Activated CD4-positive, alpha-beta T cell treated with anti-CD3 and anti-CD28 coated beads, Interleukin-2, amount 10 ng/mL, durations not matched to agents 7 days and 5 days (primary cell): ENCODE results near the gene RIMBP2. TPM values are rescaled to one million over a fixed set of nuclear protein-coding genes. Genes with fewer than 3 reads are reported as not detected.

ENCODE experiments used
- CTCF ChIA-PET: fragments of 350-600 bp; sonication (Branson Sonifier 250); formaldehyde crosslinking; loops from one replicate; lab custom pipeline; 2021; ENCODE audit warnings: antibody characterized with exemption; lab: Charles Lee
- POLR2A ChIA-PET: fragments of 350-600 bp; sonication (Branson Sonifier 250); formaldehyde crosslinking; loops from one replicate; lab custom pipeline; 2021; ENCODE audit warnings: antibody characterized with exemption; lab: Charles Lee
- DNase-seq: peaks from one replicate; pipeline ENCODE4 v3.0.0-alpha.2; 2020
- H3K27ac Mint-ChIP-seq: one replicate; pipeline ENCODE4 v1.8.0; 2021; ENCODE audit warnings: mild to moderate bottlenecking, moderate library complexity, mixed read lengths
- H3K27me3 Mint-ChIP-seq: one replicate; pipeline ENCODE4 v1.8.0; 2021; ENCODE audit warnings: mixed read lengths
- H3K36me3 Mint-ChIP-seq: one replicate; pipeline ENCODE4 v1.8.0; 2021; ENCODE audit warnings: low read depth, mixed read lengths
- H3K4me1 Mint-ChIP-seq: one replicate; pipeline ENCODE4 v1.8.0; 2021; ENCODE audit warnings: mixed read lengths
- H3K4me3 Mint-ChIP-seq: one replicate; pipeline ENCODE4 v1.8.0; 2021; ENCODE audit warnings: mild to moderate bottlenecking, moderate library complexity, mixed read lengths
- H3K9me3 Mint-ChIP-seq: one replicate; pipeline ENCODE4 v1.8.0; 2021; ENCODE audit warnings: mixed read lengths
- total RNA-seq, 2 experiments: library from RNA; stranded (reverse); gene quantifications; one replicate each; pipeline ENCODE4 v1.2.3, GENCODE V29; 2021

The RIMBP2 gene
- total RNA-seq, 2 experiments from 2014 or later = not detected

DNA sequence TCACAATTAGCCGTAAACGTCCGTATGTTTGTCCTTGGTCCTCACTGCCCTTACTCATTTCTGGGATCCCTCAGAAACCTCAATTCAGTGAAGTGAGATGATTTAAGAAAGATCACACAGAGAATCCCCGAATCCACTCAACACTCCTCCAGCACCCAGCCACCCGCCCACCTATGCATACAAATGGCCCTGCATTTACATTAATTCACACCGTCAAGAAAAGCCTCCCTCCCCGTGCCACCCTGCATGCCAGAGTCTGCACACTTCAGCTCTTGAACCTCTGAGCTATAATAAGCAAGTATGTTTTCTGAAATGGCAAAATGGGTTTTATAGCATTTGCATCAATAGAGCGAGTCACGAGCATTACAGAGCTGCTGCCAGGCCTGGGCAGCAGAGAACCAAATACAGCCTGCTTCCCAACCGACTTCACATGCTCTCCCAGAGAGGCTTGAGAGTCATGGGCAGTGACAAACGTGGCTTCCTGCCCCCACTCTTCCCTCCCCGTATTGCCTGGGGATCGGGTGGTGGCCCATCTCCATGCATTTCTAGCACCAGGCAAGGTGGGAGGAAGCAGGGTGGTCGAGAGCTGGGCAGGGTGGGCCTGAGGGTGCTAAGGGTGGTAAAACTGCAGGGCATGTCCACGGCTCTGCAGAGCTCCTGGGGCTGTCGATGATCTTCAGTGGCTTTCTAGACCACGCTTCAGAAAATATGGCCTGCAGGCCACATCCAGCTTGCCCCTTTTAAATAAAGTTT is 177.6 kb downstream of the RIMBP2 start:
- no peak overlapping the region for H3K27ac Mint-ChIP-seq
- no peak for DNase-seq
- peaks cover 6% of the 10 kb centered on the region for H3K9me3 Mint-ChIP-seq
- ChIA-PET CTCF (no interaction called here), POLR2A (no interaction called here)
- no peaks in the 10 kb centered on the region for H3K4me1 Mint-ChIP-seq
- H3K27me3 Mint-ChIP-seq = no peaks in the 10 kb centered on the region
- H3K36me3 Mint-ChIP-seq = no peaks in the 10 kb centered on the region
- no peak overlapping the region for H3K4me3 Mint-ChIP-seq

DNA sequence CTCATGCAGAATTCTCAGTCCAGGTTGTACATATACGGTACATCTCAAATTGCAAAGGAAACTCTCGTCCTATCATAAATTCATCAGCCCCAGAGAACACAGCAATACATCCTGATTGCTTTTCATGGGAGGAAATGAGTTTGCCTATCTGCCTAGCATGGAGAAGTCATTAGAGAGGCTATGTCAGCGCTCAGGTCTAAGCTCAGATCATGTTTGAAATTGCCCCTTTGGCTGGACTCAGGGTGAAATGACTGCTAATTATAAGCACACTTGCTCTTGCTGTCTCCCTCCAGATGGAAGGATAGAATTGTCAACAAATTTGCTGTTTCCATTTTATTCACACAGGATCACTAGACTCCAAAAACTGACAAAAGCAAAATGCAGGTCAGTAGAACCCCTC is 178.4 kb downstream of the RIMBP2 start:
- ChIA-PET CTCF (interaction anchor here (1.5 kb wide), 1 partner anchor 9 kb away, joined by 3 read pairs; no protein-coding TSS in a partner anchor), POLR2A (no interaction called here)
- Mint-ChIP-seq H3K27me3 (no peaks in the 10 kb centered on the region), H3K36me3 (no peaks in the 10 kb centered on the region), H3K27ac (no peak overlapping the region), H3K4me1 (no peaks in the 10 kb centered on the region), H3K4me3 (no peak overlapping the region), H3K9me3 (peaks cover 6% of the 10 kb centered on the region)
- DNase-seq = no peak

GRCh38 chr12:130537051-130537450 is 179.0 kb downstream of the RIMBP2 start:
- Mint-ChIP-seq H3K27me3 (no peaks in the 10 kb centered on the region), H3K4me3 (no peak overlapping the region), H3K4me1 (no peaks in the 10 kb centered on the region), H3K9me3 (peaks cover 6% of the 10 kb centered on the region), H3K36me3 (no peaks in the 10 kb centered on the region), H3K27ac (no peak overlapping the region)
- CTCF ChIA-PET = interaction anchor here (1.5 kb wide), 1 partner anchor 10 kb away, joined by 3 read pairs; no protein-coding TSS in a partner anchor
- POLR2A ChIA-PET = no interaction called here
- DNase-seq = no peak

DNA sequence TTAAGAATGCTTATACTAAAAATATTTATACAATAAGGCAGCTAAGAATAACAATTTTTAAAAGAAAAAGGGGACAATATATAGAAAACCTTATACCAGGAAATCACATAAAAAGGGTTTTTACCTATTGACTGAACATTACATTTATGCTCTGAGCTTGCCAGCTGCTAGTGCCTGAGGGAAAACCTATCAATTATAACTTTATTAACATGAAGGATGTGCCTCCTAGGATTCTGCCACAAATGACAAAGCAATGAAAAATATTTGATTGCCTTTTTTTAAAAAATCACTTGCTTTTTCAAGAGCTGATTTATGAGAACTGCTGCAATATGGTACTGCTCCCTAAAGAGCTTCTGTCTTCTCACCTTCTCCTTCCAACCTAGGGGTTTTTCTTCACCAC is 185.7 kb downstream of the RIMBP2 start:
- H3K4me3 Mint-ChIP-seq = no peak overlapping the region
- no peaks in the 10 kb centered on the region for H3K36me3 Mint-ChIP-seq
- H3K27ac Mint-ChIP-seq = no peak overlapping the region
- ChIA-PET POLR2A (no interaction called here), CTCF (no interaction called here)
- no peak for DNase-seq
- H3K27me3 Mint-ChIP-seq = no peaks in the 10 kb centered on the region
- H3K4me1 Mint-ChIP-seq = no peaks in the 10 kb centered on the region
- no peaks in the 10 kb centered on the region for H3K9me3 Mint-ChIP-seq

DNA sequence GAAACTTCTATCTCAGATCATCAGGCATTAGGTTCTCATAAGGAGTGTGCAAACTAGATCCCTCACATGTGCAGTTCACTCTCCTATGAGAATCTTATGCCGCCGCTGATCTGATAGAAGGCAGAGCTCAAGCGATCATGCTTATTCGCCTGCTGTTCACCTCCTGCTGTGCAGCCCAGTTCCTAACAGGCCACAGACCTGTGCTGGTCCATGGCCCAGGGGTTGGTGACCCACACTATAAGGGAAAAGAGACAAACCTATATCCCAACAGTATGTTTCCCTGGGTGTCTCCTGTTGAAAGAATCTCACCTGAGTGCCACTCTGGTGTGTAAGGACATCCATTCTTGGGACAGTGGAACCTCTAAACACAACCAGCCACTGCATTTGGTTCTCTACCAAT is 186.3 kb downstream of the RIMBP2 start:
- ChIA-PET CTCF (no interaction called here), POLR2A (no interaction called here)
- Mint-ChIP-seq H3K4me3 (no peak overlapping the region), H3K27me3 (no peaks in the 10 kb centered on the region), H3K36me3 (no peaks in the 10 kb centered on the region), H3K27ac (no peak overlapping the region), H3K9me3 (no peaks in the 10 kb centered on the region), H3K4me1 (no peaks in the 10 kb centered on the region)
- no peak for DNase-seq

- ChIA-PET CTCF (no interaction called here), POLR2A (no interaction called here)
- Mint-ChIP-seq H3K36me3 (no peaks in the 10 kb centered on the region), H3K4me3 (no peak overlapping the region), H3K4me1 (no peaks in the 10 kb centered on the region), H3K27ac (no peak overlapping the region), H3K9me3 (no peaks in the 10 kb centered on the region), H3K27me3 (no peaks in the 10 kb centered on the region)
- DNase-seq = no peak
Measured at GRCh38 chr12:130527239-130527638, 188.9 kb downstream of the RIMBP2 start.

GRCh38 chr12:130526813-130527212 is 189.3 kb downstream of the RIMBP2 start:
- Mint-ChIP-seq H3K4me1 (no peaks in the 10 kb centered on the region), H3K36me3 (no peaks in the 10 kb centered on the region), H3K27me3 (no peaks in the 10 kb centered on the region), H3K27ac (no peak overlapping the region), H3K4me3 (no peak overlapping the region), H3K9me3 (no peaks in the 10 kb centered on the region)
- CTCF ChIA-PET = no interaction called here
- peak; percentile 7 for DNase-seq
- POLR2A ChIA-PET = no interaction called here

DNA sequence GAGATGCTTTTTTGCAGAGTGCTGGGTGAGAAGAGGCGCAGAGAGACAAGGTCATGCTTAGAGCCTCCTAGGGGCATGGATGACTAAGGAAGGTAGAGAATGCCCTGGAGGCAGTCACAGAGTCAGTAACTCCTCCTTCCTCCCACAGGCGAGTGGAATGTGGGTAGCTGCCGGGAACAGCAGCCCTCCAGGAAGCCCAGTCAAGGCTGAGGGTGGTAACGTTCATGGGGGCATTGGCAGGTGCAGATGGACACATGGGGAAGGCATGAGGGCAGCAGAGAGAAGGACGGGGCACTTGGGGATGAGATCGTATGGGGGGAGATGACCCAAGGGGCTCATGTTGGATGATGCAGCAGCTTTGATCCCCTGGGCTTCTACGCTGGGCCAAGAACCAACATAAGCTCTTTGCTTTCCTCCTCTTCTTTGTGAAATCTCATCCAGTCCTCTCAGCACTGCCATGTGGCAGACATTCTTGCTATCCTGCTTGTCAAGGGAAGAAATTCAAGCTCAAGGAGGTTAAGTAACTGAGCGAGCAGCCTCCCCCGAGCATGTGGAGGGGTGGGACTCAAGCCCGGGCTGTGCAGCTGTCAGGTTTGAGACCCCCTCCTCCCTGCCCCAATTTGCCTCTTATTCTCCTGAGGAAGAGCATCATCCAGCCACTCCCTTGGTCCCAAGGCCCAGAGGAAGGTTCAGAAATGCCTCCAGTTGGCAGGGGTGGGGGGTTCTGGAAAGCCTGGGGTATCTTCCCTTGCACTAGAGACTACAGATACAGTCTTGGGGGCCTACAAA is 190.5 kb downstream of the RIMBP2 start:
- POLR2A ChIA-PET = no interaction called here
- no peaks in the 10 kb centered on the region for H3K4me1 Mint-ChIP-seq
- no peaks in the 10 kb centered on the region for H3K9me3 Mint-ChIP-seq
- H3K27ac Mint-ChIP-seq = no peak overlapping the region
- CTCF ChIA-PET = no interaction called here
- no peak overlapping the region for H3K4me3 Mint-ChIP-seq
- DNase-seq = no peak
- no peaks in the 10 kb centered on the region for H3K36me3 Mint-ChIP-seq
- H3K27me3 Mint-ChIP-seq = no peaks in the 10 kb centered on the region

DNA sequence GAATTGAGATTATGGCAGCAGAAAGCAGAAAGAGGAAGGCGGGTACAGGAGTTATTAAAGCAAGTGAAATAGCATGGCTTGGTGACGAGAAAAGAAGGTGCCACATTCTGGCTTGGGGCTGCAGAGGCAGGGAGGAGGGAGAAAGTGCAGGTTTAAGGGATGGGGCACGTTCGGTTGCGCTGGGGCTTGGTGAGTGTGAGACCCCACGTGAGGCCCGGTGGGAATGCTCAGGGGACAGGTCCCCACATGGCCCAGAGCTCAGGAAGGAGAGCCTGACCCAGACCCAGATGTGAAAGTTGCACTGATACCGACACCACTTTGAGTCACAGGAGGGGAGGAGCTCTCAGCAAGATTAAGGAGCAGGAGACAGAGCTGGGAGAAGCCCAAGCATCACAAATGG is 191.3 kb downstream of the RIMBP2 start:
- Mint-ChIP-seq H3K9me3 (no peaks in the 10 kb centered on the region), H3K4me3 (no peak overlapping the region), H3K36me3 (no peaks in the 10 kb centered on the region), H3K27ac (no peak overlapping the region), H3K27me3 (no peaks in the 10 kb centered on the region), H3K4me1 (no peaks in the 10 kb centered on the region)
- POLR2A ChIA-PET = no interaction called here
- no peak for DNase-seq
- CTCF ChIA-PET = no interaction called here

DNA sequence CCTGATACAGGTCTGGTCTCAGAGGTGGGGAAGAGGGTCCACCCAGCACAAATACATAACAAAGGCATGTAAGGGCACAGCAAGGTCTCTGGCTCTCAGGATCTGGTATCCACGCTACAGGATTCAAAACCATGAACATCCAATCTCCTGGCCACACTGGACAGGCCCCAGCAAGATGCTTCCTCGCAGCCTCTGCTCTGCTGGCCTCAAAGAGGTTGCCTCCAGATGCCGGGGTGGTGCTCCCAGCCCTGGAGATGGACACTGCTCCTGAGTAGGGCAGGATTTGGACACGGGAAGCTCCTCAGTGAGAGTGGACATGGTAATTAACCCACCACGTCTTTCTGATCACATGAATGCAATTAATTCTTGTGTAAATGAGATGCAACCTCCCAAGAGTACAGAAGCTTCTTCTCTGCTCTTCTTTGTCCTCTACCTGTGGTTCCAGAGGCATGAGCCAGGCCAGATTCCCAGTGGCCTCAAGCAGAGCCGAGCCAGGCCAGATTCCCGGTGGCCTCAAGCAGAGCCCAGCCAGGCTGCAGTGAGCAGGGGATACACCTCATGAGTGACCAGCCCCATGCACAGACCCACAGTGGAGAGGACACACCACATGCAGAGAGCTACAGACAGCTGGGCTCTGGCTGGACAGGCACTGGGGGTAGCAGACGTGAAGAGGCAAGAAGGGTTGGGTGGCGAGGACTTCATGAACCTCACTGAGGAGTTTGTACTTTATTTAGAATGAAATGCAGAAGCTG is 192.1 kb downstream of the RIMBP2 start:
- POLR2A ChIA-PET = no interaction called here
- Mint-ChIP-seq H3K27me3 (no peaks in the 10 kb centered on the region), H3K27ac (no peak overlapping the region), H3K36me3 (no peaks in the 10 kb centered on the region), H3K9me3 (no peaks in the 10 kb centered on the region), H3K4me3 (no peak overlapping the region), H3K4me1 (no peaks in the 10 kb centered on the region)
- CTCF ChIA-PET = no interaction called here
- DNase-seq = no peak

GRCh38 chr12:130523208-130523607 is 192.9 kb downstream of the RIMBP2 start:
- H3K36me3 Mint-ChIP-seq = no peaks in the 10 kb centered on the region
- POLR2A ChIA-PET = no interaction called here
- no peak overlapping the region for H3K27ac Mint-ChIP-seq
- CTCF ChIA-PET = no interaction called here
- DNase-seq = no peak
- H3K4me3 Mint-ChIP-seq = no peak overlapping the region
- H3K4me1 Mint-ChIP-seq = no peaks in the 10 kb centered on the region
- no peaks in the 10 kb centered on the region for H3K27me3 Mint-ChIP-seq
- no peaks in the 10 kb centered on the region for H3K9me3 Mint-ChIP-seq

GRCh38 chr12:130522244-130522834 is 193.8 kb downstream of the RIMBP2 start:
- ChIA-PET POLR2A (no interaction called here), CTCF (no interaction called here)
- Mint-ChIP-seq H3K4me1 (no peaks in the 10 kb centered on the region), H3K9me3 (no peaks in the 10 kb centered on the region), H3K36me3 (no peaks in the 10 kb centered on the region), H3K4me3 (no peak overlapping the region), H3K27ac (no peak overlapping the region), H3K27me3 (no peaks in the 10 kb centered on the region)
- DNase-seq = no peak
